GM19238 (cell line): ENCODE measurements around the gene PBX3.

Source experiments
- DNase-seq: peaks from one replicate; pipeline ENCODE4 v3.0.0; 2011; ENCODE audit warnings: low spot score; ENCODE audit not compliant: insufficient read length

The PBX3 gene

GRCh38 chr9:125748446-125749099, 1.4 kb downstream of the PBX3 start:
- no peak for DNase-seq

DNA sequence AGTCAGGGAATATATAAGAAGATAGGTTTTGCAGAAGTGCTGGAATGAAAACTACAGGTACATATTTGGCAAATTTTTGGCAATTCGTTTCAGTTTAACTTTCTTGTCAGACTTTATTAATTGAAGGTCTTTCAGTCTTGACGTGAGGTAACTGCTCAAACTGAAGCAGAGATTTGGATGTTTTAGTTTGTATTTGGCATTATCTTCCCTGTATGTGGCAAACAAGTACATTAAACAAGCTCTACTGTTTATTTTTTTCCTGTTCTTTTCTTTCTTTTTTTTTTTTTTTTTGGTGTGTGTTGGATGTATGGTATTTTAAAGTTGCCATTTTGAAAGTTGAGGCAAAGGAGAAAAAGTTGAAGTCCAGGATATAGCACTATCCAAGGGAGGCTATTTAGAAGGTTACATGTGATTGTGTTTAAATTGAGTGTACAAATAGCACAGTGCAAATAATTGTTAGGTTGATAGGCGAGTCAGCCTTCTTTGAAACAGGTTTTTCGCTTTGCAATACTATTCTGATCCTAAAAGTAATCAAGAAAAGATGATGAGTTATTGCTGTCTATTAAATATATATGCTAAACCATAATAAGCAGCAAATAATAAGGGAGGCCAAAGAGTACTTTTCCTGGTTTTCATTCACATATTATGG, 2.2 kb downstream of the PBX3 start:
- DNase-seq, result no peak

- DNase-seq, result no peak
These were observed 2.9 kb downstream of the PBX3 start for GRCh38 chr9:125749951-125750626.

DNA sequence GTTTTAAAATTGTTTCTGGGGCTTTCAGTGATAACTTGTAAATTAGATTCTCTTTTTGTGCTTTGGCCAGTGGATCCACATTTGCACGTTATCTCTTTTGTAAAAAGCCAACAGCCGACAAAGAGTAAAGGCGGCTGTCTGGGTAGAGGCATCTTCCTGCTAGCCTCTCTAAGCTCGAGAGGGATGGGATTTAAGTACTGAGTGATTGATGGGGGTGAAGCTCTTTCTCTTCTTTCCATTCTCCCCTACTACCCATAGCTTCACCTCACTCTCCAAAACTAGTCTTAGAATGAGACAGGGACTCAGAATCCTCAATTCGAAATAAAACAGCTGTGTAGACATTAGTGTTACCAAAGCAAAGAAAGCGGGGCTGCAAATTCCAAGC, 3.4 kb downstream of the PBX3 start:
- no peak for DNase-seq

GRCh38 chr9:125752070-125752628, 5.0 kb downstream of the PBX3 start:
- DNase-seq, result no peak

- no peak for DNase-seq
These were observed 6.9 kb downstream of the PBX3 start for GRCh38 chr9:125754096-125754495.

DNA sequence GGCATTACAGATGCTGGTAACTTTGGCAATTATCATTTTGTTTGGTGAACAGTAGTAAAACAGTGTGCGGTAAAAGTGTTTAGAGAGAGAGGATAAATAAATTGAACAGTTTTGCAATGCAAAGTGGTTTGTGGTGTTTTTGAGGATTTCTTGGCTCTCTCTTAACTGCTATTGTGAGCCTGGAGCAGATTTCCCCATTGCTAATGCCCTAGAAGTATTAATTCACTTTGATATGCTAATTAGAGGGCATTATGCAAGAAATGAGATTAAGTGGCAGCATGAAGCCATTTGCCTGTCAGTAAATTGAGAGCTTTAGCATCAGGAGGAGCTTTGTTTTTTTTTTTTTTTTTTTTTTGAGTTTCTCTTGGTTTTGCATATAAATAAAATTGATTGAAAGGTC, 8.2 kb downstream of the PBX3 start:
- no peak for DNase-seq

- no peak for DNase-seq
These were observed 9.3 kb downstream of the PBX3 start for GRCh38 chr9:125756518-125756917.

DNA sequence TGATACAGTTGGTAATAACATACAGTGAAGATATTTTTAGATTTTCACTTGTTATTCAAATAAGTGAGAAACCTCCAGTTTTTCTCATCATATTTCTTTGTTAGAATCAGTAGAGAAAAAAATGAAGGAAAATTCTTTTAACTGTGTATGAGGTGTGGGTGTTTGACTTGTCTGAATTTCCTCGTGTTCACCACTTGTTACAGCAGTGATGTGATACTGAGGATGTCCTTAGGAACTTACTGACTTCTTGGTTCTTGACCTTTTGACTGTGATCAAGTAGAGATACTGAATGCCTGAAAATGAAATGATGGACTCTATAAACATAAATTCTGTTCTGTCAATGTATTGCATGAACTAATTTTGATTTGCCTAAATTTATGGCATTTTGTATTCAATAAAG, 10.7 kb downstream of the PBX3 start:
- DNase-seq, result no peak

DNA sequence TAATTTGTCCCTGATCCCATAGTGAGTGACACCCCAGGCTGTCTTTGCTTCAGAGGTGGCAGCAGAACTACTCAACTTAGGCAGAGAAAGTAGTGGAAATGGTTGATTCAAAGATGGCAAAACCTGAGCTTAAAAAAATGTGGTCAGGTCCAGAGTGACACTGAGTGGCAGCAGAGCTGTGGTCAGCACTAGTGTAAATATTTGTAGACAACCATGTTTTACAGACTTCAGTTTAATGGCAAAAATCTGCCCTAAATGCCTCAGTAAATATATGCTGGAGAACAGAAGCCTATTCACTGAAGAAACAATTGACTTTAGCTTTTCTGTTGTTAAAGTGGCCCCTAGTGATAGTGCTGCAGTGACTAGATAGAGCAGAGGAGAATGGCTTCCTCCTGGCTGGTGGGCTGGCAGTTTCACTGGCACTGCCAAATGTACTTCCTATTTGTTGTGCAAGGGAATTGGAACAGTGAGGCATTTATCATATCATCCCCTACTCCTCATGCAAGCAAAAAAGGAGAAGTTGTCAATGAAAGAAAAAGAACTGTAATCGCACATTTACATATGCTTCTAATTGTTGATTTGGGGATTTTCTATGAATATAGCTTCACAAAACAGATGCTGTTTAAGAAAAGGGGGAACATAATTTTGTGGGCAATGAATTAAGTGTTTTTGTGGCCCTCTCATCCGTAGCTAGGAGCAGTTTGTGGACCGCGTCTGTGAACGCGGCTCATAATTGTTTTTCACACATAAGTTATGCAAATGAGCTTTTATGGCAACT, 12.0 kb downstream of the PBX3 start:
- DNase-seq, result no peak

DNA sequence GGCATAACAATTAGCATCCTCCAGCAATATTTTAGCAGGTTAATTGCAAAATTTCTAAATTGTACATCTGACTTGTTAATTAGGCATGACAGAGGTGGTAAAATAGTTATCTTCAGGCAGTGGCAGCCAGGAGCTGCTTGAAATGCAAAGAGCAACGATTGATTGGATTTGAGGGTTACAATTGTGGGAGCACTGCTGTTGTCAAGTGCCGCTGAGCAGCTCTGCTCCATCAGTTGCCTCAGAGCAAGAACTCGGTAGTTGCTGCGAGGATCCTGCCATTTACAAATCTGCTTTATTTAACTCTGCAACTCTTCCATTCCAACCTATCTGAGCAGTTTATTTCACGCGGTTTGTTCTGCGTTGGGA, 12.6 kb downstream of the PBX3 start:
- no peak for DNase-seq

- DNase-seq, result no peak
These were observed 13.4 kb downstream of the PBX3 start for GRCh38 chr9:125760537-125760936.

DNA sequence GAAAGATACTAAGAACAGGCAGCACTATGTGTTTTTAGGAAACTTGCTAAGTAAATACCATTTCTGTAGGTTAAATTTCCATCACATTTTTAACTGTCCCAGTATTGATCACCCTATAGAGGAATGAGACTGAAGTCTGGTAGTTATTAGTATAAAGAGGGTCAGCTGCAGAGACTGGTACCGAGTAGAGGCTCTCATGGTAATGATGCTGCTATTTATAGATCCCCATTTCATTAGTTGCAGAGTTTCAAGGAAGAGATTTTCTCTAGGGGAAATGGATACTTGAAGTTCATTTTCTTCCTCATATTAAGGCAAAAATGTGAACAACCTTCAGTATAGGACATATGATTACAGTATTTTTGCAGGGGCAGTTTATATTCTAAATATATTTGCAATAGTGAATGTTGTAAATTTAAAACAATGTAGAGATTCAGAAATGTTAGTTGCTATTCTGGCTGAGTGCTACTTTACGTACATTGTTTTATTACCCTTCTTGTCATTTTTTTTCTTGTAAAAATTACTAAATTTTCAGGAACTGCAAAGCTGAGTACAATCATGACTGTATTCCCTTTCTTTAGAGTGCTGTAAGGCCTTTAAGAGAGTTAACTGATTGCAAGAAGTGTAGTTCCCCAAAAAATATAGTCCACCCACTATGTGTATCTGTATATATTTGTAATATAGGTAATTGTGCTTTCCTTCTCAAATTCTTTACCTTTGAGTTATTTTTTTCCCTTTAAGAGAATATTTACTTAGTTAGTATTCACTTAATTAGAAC, 14.7 kb downstream of the PBX3 start:
- DNase-seq, result no peak

DNA sequence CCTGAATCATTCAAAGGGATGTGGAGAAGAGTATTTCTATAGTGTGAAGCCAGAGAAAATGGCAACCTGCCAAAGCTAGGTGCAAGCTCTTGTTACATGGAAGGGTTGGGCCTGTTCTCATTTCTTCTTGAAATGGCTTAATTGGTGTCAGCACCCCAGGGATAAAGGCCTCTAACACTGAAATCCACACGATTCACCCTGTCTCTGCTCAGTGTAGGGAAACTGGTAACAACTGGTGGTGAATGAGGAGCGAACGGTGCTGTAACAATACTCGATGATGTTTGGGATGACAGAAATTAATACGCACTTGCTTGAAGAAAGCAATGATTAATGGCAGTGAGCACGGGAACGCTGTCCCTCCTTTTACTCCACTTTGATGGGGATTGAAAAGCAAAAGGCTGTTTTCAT, 16.2 kb downstream of the PBX3 start:
- DNase-seq, result no peak

GRCh38 chr9:125764198-125764597, 17.0 kb downstream of the PBX3 start:
- no peak for DNase-seq

DNA sequence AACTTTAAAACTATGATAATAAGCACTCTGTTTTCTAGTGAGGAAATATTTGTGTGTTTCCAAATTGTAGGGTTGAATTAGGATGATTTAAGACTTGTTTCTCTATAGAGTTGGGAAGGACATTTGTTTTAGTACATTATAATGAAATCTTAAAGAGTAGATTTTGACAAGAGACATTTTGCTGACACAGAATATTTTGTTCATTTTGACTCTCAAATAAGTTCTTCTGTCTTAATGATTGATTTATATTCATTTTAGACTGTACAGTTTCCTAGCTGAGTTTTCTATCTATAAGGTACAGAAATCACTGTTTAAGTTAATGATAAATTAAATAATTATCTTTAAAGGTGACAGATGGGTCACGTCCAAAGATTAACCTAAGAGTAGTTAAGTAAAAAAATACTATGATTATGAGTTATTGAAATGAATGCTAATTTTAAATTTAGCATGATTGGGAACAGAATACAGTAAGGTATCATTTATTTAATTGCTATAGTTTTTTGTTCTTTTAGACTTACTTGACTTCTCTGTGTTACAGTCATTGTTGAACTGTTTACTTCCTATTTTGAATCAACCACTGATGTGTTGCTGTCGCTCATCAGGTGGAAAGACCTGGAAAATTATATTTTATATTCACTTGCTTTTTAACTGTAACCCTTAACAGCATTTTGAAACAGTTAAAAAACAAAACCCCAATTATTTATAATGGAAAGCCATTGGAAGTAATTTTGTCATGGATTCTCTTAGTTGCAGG, 19.5 kb downstream of the PBX3 start:
- DNase-seq, result no peak

GRCh38 chr9:125767349-125767748, 20.2 kb downstream of the PBX3 start:
- DNase-seq, result no peak

DNA sequence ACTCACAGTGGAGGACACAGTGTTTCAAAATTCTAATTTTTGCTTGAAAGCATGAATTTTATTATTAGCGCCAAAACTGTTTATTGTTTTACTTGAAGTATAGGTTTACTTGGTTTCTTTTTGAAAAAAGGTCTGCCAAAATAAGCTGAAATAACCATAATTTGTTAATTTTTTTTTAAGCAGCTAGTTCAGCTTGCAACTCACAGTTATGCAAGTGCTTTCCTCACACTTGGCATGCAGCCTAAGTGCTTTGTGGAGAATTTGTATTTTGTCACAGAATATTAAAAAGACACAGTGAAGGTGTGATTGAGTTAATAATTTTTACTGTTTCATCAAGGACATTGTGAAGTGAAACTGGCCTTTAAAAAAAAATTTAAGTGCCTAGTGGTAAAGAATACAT, 21.6 kb downstream of the PBX3 start:
- no peak for DNase-seq

DNA sequence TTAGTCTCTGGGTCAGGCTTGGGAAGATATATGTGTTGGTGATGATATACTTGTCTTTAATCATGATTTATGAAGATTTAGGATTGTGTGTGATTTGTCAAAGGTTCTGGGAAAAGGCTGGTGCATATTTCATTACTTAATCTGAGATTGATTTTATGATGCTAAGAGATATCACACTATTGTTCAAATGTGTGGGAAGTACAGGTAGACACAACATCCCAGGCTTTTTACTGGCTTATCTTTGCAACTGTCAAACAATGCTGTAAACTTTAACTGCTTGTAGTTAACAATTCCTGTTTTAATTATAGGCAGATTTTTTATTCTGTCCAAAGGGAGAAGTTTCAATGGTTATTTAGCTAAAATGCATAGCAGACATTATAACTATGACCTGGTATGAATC, 23.9 kb downstream of the PBX3 start:
- DNase-seq, result no peak

- no peak for DNase-seq
These were observed 25.6 kb downstream of the PBX3 start for GRCh38 chr9:125772740-125773139.
